HT-29 (cell line): ENCODE measurements around the gene MAML2. TPM values are rescaled to one million over a fixed set of nuclear protein-coding genes. Genes with fewer than 3 reads are reported as not detected.

Source experiments
- DNase-seq: peaks from one replicate; pipeline ENCODE4 v3.0.0-alpha.2; 2015; ENCODE audit warnings: low spot score
- total RNA-seq: library from RNA; depleted of rRNA; stranded (reverse); fragments of >200 nt; shearing (Covaris generic); gene quantifications from 2 replicates; pipeline ENCODE4 v1.2.3, GENCODE V29; 2014

Gene MAML2
- total RNA-seq, 1 experiment from 2014 or later, result 5.2 TPM

GRCh38 chr11:96318399-96318798 lies 24.6 kb downstream of the MAML2 start:
- no peak for DNase-seq

GRCh38 chr11:96317985-96318384 lies 25.0 kb downstream of the MAML2 start:
- DNase-seq, result no peak

GRCh38 chr11:96317571-96317970 lies 25.4 kb downstream of the MAML2 start:
- no peak for DNase-seq

GRCh38 chr11:96316869-96317268 lies 26.1 kb downstream of the MAML2 start:
- DNase-seq, result no peak

GRCh38 chr11:96315476-96315875 lies 27.5 kb downstream of the MAML2 start:
- DNase-seq, result no peak

- DNase-seq, result peak; percentile 82
Observed at GRCh38 chr11:96314326-96315020, 28.5 kb downstream of the MAML2 start.

GRCh38 chr11:96313163-96313562 lies 29.8 kb downstream of the MAML2 start:
- DNase-seq, result no peak

GRCh38 chr11:96311120-96311568 lies 31.9 kb downstream of the MAML2 start:
- DNase-seq, result peak; percentile 68

GRCh38 chr11:96310236-96310635 lies 32.8 kb downstream of the MAML2 start:
- no peak for DNase-seq

GRCh38 chr11:96309643-96310017 lies 33.4 kb downstream of the MAML2 start:
- no peak for DNase-seq

GRCh38 chr11:96309016-96309642 lies 33.9 kb downstream of the MAML2 start:
- DNase-seq, result peak; percentile 47

GRCh38 chr11:96307776-96308140 lies 35.2 kb downstream of the MAML2 start:
- peak; percentile 96 for DNase-seq

- DNase-seq, result peak; percentile 100
Observed at GRCh38 chr11:96306933-96307775, 35.8 kb downstream of the MAML2 start.

GRCh38 chr11:96306600-96306932 lies 36.4 kb downstream of the MAML2 start:
- no peak for DNase-seq

GRCh38 chr11:96306071-96306470 lies 36.9 kb downstream of the MAML2 start:
- no peak for DNase-seq

- DNase-seq, result no peak
Observed at GRCh38 chr11:96303980-96304379, 39.0 kb downstream of the MAML2 start.

GRCh38 chr11:96303064-96303463 lies 39.9 kb downstream of the MAML2 start:
- DNase-seq, result peak; percentile 73

GRCh38 chr11:96301818-96302217 lies 41.2 kb downstream of the MAML2 start:
- no peak for DNase-seq

GRCh38 chr11:96299155-96299888 lies 43.7 kb downstream of the MAML2 start:
- peak; percentile 16 for DNase-seq

GRCh38 chr11:96295369-96295768 lies 47.6 kb downstream of the MAML2 start:
- no peak for DNase-seq

- no peak for DNase-seq
Observed at GRCh38 chr11:96294289-96294688, 48.7 kb downstream of the MAML2 start.

- no peak for DNase-seq
Observed at GRCh38 chr11:96293598-96294021, 49.4 kb downstream of the MAML2 start.
